Muscle of arm (tissue), 12 donors: ENCODE measurements around the gene KCTD19. TPM values are rescaled to one million over a fixed set of nuclear protein-coding genes. Genes with fewer than 3 reads are reported as not detected.

Experiments
- DNase-seq: peaks from one replicate; pipeline ENCODE4 v3.0.0-alpha.2; 2013
- polyA plus RNA-seq, 12 donors: library from polyadenylated mRNA; unstranded; fragments of 120-200 nt; gene quantifications; one replicate each; pipeline ENCODE4 v1.2.1, GENCODE V29; 2013; ENCODE audit not compliant: insufficient read length in 12 of 12

Gene KCTD19
- polyA plus RNA-seq, 12 donors = 0.09 to 0.95 (median 0.33) TPM; not detected in 3

DNA sequence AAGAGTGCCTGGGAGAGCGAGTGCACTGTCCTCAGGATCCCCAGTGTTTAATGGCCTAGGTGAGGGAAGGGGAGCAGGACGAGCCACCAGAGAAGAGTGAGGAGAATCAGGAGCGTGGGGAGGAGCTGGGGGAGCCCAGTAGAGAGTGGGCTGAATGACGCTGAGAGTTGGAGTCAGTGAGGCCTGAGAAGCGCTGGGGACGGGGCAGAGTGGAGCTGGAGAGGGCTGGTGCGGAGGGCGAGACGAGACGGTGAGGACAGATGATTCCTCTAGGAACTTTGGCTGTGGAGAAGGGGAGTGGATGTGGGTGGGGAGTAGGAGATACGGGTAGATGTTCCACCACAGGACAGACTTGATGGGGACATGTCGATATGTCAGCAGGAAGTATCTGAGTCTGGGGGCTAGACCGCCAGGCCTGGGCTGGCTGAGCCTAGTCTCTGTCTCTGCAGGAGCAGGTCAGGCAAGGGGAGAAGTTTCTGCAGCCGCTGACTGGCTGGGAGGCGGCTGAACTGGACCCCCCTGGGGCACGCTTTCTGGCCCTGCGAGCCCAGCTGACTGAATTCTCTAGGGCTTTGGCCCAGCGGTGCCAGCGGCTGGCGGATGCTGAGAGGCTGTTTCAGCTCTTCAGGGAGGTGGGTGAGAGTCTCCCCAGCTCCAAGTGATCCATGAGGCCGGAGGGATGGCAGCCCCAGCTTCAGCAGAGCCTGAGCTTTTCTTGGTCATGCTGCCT is 42.5 kb downstream of the KCTD19 start:
- no peak for DNase-seq

DNA sequence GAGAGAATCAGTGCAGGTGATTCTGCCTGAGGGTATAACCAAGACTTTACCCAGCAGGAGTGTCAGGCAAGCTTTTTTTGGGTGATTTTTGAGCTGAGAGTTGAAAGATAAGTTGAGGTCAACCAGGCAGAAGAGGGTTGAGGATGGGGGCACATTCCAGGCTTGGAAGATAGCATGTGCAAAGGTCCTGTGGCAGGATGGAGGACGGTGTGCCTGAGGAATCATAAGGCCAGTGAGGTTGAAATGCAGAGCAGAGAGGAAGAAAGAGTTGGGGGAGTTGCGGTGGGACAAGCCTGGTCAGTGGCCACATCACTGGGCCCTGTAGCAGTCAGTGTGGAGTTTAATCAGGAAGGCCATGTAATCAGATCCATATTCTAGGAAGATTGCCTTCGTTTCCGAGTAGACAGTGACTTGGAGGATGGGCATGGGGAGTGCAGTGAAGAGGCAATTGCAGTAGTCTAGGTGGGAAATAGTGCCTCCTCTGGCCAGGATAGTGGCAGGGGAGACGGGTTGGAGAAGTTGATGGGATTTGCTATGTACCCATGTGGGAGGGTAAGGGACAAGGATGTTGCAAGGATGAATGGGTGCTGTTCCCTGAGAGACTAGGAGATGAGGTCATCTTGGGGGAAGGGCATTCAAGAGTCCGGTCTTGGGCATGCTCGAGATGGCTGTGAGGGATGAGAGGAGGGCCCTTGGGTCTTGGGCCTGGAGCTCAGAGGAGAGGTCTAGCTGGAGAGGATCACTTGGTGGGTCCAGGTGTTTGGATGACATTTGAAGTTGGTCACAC is 43.3 kb downstream of the KCTD19 start:
- no peak for DNase-seq

DNA sequence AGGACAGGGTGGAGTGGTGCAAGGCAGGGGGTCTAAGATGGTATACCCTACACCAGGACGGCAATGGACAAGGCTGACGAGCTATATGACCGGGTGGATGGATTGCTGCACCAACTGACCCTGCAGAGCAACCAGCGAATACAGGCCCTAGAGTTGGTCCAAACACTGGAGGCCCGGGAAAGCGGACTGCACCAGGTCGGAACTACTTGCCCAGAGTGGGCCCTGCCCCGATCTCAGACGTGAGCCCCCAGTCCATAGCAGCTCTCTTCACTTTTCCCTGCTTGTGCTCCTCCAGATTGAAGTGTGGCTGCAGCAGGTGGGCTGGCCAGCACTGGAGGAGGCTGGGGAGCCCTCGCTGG is 44.1 kb downstream of the KCTD19 start:
- no peak for DNase-seq

DNA sequence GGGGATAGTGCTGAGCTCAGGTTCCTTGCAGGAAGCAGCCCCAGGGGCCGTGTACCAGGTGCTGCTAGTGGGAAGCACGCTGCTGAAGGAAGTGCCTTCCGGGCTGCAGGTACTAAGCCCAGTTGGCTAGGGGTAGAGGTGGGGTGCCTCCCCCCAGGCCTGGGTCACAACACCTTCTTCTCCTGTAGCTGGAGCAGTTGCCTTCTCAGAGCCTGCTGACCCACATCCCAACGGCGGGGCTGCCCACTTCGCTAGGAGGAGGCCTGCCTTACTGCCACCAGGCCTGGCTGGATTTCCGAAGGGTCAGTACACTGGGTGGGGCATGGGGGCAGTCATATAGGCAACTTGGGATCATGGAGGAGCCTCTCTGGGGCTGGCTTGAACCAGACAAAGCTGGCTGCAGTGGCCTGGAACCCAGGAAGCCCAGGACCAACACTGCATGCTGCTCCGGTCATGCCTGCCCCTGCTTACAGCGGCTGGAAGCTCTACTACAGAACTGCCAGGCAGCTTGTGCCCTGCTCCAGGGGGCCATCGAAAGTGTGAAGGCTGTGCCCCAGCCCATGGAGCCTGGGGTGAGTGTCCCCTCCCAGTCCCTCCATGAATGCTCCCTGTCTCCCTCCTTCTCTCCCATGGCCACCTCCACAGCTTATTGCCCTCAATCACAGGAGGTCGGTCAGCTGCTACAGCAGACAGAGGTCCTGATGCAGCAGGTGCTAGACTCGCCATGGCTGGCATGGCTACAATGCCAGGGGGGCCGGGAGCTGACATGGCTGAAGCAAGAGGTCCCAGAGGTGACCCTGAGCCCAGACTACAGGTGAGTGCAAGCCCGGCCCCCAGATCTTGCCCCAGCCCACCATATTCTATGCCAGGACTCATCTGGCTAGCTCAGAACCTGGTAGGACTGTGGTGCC is 44.8 kb downstream of the KCTD19 start:
- no peak for DNase-seq

DNA sequence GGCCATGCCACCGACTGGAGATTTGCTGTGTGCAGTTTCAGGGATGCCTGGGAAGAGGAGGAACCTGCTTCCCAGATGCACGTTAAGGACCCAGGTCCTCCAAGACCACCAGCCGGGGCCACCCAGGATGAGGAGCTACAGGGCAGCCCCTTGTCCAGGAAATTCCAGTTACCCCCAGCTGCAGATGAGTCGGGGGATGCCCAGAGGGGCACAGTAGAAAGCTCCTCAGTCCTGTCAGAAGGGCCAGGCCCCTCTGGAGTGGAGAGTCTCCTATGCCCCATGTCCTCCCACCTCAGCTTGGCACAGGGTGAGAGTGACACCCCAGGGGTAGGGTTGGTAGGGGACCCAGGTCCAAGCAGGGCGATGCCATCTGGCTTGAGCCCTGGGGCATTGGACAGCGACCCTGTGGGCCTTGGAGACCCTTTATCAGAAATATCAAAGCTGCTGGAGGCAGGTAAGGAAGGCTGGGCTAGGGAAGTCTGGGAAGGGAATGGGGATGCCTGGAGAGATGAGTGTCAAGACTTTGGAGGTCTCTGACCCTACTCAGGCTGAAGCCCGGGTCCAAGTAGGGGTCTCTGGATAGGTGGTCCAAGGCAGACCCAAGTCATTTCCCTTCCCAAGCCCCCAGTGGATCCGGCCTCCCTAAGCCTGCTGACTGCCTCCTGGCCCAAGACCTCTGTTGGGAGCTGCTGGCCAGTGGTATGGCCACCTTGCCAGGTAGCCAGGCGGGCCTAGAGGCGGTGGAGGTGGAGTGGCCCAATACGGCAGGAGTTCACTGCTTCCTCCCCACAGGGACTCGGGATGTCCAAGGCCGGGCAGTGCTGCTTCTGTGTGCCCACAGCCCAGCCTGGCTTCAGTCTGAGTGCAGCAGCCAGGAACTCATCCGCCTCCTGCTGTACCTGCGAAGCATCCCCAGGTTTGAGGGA is 46.2 kb downstream of the KCTD19 start:
- DNase-seq = no peak

DNA sequence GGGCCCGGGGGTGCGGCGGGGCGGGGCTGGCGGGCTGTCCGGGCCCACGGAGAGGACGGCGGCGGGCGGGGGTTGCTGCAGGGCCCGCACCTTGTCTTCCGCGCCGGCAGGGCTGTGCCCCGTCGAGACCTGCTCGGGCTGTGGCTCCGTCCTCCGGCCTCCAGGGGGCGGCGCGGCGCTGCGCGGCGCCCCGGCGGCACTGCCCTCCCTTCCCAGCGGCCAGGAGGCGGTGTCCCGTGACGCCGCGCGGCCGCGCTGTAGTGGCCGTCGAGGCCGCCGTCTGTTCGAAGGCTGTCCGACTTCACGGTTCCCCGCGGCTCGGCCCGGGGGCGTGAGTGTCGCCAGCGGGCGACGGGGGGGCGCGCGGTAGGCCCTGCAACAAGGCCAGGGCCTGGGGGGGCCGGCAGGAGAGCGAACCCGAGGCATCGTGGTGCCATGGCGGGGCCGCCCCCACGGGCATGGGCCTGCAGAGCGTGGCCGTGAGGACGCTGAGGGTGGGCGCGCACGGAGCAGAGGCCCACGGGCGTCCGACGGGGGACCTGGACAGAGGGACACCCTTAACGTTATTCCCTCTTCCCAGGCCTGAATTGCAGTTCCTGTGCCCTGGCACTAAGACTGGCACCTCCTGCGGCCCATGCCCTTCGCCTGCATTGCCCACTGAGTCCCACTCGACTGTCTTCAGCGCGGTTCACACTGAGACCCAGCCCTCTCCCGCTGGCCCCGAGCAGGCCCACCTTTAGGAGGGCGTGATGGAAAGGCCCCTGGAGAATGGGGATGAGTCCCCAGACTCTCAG is 47.0 kb downstream of the KCTD19 start, which contains the start of gene PLEKHG4:
TSS of gene PLEKHG4 (plus strand) at position 237 of the 794 bp plus-strand sequence. CDS start at position 750, 513 bp downstream.
- DNase-seq = peak; percentile 58

GRCh38 chr16:67278773-67279295 is 47.7 kb downstream of the KCTD19 start:
- DNase-seq = no peak

DNA sequence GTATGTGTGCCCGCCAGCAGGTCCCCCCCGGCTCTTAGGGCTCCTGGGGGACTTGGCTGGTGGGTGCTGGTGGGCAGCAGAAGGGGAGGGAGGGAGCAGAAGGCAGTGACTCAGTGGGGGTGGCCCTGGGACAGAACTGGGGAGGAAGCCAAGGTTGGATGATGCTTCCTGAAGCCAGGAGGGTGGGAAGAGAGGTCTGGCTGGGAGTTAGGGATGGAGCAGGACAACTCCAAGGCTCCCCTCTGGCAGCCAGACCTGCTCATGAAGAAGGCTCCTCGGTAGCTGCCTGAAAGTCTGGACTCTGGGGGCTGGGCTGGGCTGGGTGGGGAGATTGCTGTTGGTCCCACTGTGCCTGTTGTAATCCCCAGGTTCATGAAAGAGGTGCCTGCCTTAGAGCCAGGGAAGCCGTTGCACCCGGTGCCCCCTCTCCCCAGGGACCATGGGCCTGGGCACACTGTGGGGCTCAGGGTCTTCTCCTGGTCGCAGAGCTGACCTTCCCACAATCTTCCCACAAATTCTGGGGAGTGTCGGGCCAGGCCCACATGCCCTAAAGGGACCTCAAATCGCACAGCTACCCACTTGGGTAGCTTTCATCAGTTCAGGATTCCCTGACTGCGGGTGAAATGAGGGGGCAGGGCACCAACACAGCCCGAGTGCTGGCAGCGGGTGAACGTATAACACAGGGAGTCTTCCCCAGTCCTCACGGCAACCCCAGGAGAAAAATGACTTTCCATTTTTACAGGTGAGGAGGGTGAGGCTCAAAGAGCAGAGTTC is 48.4 kb downstream of the KCTD19 start:
- no peak for DNase-seq

- no peak for DNase-seq
Observed at GRCh38 chr16:67277294-67277998, 49.1 kb downstream of the KCTD19 start.

GRCh38 chr16:67275321-67275720 is 51.2 kb downstream of the KCTD19 start:
- DNase-seq = no peak

GRCh38 chr16:67271446-67271845 is 55.1 kb downstream of the KCTD19 start:
- no peak for DNase-seq

- no peak for DNase-seq
Observed at GRCh38 chr16:67270931-67271338, 55.6 kb downstream of the KCTD19 start.

GRCh38 chr16:67269766-67270165 is 56.8 kb downstream of the KCTD19 start:
- no peak for DNase-seq

- no peak for DNase-seq
Observed at GRCh38 chr16:67268136-67268579, 58.4 kb downstream of the KCTD19 start.

GRCh38 chr16:67265834-67266233 is 60.7 kb downstream of the KCTD19 start:
- DNase-seq = no peak

DNA sequence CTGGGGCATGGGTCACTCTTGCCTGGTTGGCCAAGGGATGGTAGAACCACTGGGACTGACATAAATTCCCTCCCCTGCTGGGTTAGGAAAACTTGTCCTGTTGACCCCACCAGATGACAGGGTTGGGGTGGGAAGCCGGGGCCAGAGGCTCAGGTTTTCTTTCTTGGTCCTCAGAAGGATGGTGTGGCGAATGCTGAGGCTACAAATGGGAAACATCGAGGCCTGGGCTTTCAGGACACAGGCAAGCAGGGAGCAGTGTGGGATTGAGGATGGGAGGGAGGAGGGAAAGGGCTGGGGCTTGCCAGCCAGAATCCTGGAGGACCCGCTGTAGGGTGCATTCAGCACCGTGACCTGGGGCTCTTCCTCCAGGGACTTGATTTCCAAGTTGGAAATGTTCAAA is 61.7 kb downstream of the KCTD19 start:
- no peak for DNase-seq

DNA sequence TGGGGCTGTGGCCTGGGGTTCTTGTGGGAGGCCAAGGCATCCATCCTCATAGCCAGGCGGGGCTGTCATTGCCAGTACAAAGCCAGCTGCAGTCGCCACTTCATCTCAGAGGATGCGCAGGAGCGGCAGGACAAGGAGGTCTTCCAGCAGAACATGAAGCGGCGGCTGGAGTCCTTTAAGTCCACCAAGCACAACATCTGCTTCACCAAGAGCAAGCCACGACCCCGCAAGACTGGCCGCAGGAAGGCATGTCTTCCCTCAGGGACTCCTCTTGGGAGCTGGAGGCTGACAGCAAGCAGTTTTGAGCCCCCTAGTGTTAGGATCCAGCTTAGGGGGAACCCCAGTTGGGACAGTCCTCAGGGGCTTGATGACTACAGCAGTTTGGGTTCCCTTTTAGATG is 62.3 kb downstream of the KCTD19 start:
- no peak for DNase-seq

DNA sequence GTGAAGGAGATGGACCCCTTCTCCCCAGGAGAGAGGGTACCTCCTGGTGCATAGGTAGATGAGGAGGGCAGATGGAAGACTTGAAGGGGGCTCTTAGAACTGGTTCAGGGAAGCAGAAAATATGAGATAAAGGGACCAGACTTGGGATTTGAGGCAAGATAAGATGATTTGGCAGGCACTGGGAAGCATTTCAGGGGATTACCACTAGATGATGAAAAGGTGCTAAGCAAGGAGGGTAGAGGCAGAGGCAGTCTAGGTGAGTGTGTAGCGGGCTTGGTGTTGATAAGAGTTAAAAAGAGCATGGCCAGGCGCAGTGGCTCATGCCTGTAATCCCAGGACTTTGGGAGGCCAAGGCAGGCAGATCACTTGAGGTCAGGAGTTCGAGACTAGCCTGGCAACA is 63.3 kb downstream of the KCTD19 start:
- no peak for DNase-seq
